ENCODE data around the gene GOLT1B.

The GOLT1B gene

DNA sequence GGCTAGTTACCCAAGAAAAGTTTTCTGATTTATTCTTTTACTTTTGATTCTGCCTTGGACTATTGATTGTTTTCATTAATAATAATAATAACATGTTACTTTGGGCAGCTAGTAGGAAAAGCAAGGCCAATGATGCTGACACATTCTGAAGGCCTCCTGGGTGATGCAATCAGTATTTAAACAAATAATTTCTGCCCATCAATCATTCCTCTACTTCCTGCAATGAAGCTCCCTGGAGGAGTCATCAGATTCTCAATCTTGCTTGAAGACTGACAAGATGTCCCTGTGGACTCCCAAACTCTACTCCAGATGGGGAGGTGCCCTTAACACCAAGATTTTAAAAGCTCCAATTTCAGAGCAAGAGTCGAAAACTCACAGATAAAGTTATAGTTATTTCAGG lies 24.5 kb downstream of the GOLT1B start, which contains the start of gene SPX:
TSS of gene SPX (plus strand) at position 244 of the 400 bp plus-strand sequence. CDS start 177 bp downstream, outside the sequence.
- no peak for DNase-seq

DNA sequence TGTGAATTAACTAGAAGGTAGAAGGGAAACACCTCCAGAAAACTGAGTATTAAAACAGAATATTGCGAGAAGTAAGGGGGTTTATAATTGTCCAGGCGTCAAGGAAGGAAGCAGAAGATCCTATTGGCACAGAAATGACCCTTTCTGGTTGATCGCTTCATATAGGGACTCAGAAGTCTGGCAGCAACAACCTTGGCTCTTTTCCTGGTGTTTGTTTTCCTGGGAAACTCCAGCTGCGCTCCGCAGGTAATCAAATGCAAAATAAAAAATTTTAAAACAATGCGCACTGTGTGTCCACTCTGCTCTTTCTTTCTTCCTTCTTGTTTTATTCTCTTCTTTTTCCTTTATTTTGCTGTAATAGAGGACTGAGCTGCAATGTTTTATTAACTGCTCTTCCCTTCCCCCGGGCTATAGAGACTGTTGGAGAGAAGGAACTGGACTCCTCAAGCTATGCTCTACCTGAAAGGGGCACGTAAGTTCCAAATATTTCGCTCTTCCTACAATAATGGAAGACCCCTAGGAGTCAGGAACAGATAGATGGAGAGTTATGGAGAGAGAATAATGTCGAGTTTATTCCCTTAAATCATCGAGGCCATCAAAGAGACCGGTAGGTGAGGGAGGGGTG lies 25.2 kb downstream of the GOLT1B start:
- no peak for DNase-seq

DNA sequence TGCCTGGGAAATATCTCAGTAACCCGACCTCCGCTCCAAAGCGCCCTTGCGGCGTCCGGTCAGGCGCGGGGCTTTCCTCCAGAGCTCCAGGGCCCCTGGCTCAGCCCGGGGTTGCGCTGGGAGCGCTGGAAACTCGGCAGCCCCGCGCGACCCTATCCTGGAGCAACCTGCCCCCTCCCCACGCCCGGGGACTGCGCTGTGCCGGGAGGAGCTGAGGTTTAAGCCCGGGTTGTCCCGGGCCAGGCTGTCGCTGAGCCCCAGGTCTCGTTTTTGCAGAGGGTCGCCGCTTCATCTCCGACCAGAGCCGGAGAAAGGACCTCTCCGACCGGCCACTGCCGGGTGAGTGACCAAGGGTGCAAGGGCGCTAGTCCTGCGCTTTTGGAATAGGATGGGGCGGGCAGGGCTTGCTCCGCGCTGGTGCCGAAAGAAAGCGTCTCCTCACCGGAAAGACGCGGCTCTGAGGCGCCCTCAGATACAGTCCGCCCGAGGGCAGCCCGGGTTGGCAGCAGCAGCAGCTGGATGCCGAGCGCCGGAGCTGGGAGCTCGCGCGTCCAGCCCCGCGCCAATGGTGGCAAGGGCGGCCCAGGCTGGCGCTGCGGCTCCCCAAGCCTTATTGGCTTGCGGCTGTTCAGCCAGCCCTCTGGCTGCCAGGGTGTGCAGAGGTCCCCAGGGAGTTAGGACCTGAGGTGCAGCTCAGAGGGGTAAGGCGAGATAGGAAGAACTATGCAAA lies 26.0 kb downstream of the GOLT1B start:
- DNase-seq, result no peak

GRCh38 chr12:21528953-21529352 lies 27.4 kb downstream of the GOLT1B start:
- no peak for DNase-seq

GRCh38 chr12:21529456-21529855 lies 27.9 kb downstream of the GOLT1B start:
- no peak for DNase-seq

GRCh38 chr12:21538061-21538653 lies 36.6 kb downstream of the GOLT1B start:
- DNase-seq, result no peak

- no peak for DNase-seq
Measured at GRCh38 chr12:21539797-21540196, 38.2 kb downstream of the GOLT1B start.

GRCh38 chr12:21541773-21542172 lies 40.2 kb downstream of the GOLT1B start:
- DNase-seq, result no peak

GRCh38 chr12:21542403-21542802 lies 40.8 kb downstream of the GOLT1B start:
- DNase-seq, result no peak

DNA sequence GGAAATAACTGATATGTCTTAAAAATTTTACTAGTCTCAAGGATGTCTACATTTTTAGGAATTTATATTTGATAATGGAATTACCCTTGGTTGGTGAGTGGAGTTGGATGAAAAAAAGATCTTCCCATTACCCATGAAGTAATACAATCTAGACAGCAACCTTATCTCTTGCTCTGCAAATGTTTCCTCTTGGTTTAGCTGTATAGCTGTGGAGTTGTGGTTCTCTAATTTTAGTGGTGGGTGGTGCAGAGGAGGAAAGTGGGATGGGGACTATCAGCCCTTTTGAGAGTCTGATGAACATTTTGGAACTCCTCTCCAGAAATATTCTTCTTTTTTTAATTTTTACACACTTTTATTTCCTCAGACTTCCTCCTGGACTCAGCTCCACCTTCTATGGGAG lies 41.6 kb downstream of the GOLT1B start:
- DNase-seq, result no peak

DNA sequence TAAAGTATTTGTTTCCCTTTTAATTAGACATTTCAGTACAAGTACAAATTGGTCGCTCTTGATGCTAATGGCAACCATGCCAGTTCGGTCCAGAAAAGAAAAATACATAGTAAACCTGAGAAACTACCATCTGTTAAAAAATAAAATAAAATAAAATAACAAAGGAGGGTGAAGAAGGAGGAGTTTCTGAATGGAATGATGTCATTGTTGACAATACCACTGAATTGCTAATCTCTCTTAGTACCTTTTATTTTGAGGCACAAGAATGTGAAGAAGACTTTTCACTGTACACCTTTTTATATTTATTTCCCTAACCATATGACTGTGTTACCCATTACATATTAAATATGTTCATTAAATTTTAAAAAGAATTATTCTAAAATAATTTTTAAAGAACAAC lies 44.0 kb downstream of the GOLT1B start:
- DNase-seq, result no peak

DNA sequence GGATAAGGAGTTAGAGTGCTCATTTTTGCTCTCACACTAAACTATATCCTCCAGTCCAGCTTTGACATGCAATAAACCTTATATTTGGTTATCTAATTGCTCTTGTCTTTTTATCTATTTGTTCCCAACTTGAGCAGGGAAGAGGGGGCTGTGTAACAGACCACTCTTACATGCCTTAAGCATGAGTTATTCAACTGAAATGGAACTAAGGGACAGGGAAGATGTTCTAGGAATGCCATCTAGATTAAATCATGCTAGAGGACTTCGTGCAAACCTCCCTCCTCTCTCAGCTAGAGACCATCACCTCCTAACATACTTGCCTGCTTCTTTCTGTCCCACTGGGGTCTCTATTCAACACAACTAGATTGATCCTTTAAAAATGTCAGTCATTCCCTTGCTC lies 45.1 kb downstream of the GOLT1B start:
- DNase-seq, result no peak

DNA sequence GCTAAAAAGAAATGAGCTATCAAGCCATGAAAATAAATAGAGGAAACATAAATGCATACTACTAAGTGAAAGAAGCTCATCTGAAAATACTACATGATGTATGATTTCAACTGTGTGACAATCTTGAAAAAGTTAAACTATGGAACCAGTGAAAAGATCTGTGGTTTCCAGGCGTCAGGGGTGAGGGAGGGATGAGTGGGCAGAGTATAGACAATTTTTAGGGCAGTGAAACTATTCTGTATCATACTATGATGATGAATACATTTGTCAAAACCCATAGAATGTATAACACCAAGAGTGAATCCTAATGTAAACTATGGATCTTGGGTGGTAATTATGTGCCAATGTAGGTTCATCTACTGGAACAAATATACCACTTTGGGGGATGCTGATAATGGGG lies 45.8 kb downstream of the GOLT1B start:
- DNase-seq, result no peak

- DNase-seq, result no peak
Measured at GRCh38 chr12:21551841-21552465, 50.4 kb downstream of the GOLT1B start.

DNA sequence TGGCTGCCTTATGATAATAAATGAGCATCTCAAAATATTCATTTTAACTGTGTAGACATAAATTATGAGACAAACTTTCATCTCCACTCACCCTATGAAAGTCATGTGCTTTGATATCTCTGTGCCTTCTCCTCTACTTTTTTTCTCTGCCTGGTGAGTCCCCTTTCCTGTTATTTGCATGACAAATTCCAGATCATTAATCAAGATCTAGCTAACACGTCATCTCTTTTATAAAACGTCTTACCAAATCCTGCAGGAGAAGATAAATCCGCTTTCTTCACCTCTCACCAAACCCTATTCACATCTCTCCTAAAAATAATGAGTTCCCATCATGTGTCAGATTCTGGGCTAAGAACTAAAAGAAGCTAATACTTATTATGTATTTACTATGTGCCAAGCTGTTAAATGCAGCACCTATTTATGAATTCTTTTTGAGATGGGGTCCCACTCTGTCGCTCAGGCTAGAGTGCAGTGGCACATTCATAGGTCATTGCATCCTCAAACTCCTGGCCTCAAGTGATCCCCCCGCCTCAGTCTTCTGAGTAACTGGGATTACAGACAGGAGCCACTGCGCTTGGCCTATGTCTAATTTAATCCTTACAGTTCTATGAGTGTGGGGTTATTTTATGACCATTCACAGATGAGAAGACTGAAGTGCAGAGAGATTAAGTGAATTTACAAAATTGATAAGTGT lies 51.2 kb downstream of the GOLT1B start:
- no peak for DNase-seq

DNA sequence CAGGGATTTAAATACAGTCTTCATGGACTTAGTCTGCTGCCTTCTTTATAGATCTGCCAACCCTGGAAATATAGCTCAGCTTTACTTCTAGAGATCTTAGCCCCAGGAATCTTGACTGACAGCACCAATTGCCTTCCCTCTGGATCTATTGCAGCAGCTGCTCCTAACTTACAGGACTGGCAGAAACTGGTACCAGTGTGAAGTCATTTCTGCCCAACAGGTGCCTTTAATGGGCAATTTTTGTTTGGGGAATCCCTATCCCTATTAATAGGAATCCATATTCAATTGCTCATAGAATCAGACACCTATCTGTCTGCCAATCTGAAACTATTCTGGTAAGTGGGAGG lies 51.7 kb downstream of the GOLT1B start:
- DNase-seq, result no peak

GRCh38 chr12:21558100-21558679 lies 56.6 kb downstream of the GOLT1B start:
- no peak for DNase-seq

DNA sequence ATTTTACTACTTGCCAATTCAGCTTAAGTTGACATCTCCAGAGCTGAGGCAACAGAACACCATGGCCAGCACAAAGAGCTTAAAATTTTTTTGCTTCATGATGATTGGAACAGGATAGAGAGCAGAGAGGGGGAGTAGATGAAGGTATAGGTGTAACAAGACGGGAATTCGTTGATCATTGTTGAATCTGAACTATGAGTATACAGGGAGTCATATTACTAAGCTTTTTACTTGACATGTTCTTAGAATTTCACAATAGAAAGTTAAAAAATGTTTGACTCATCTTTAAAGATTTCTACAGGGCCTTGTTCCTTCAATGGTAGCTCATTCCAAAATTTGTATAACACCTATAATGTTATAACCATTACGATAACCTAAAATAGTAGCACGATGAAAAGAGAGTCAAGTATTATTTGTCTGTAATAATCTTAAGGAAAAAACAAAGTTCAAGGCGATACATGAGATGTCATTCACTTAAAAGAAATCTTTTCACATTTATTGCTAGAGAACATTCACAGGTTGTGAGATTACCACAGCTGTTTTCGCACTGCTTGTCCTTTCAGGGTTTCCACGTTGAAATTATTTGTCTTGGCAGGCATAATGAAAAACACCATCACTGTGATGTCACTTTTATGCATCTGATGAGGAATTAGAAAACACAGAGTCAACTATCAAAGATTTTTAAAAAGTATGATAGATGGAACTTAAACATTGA lies 58.4 kb downstream of the GOLT1B start:
- no peak for DNase-seq

- DNase-seq, result no peak
Measured at GRCh38 chr12:21561158-21561557, 59.6 kb downstream of the GOLT1B start.

DNA sequence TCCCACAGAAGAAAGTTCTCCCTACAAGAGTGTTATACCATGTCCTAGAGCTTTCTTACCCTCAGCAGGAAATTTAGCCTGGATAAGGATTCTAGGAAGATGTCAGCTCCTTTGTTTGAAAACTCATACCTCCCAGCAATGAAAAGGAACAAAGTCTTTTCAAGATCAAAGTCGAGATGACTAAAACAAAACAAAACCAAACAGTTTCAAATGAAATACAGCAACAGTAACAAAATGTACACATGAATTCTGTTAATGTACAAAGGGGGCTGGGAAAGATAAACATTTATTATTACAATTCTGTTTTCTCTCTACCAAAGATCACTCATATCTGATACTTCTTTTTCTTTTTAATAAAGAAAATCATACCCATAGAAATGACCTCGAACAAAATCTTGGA lies 61.3 kb downstream of the GOLT1B start:
- DNase-seq, result no peak

DNA sequence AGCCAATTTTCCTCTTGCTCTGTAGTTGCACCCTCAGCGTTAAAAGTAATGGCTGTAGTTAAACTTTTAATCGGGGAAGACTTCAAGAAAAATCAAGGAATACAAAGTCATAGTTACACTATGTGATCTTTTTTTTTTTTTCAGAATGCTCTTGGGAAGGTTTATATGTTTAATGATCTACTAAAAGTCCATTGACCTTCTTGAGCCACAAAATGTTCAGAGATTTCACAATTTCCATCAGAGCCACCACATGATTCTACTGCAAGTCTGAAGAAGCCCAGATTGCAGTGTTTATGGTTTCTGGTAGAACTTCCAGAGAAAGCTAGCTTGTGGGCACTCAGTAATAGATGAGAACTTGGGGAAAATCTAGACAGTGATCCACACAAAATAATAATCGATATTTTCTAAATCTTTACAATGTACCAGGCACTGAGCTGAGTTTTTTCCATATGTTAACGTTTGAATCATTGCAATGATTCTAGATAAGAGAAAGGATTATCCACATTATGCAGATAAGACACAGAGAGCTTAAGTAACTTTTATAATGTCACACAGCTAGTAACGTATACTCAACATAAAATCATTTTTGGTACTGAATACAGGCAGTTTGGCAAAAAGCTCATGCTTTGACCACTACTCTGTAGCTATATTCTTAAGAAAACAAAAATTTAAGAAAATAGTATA lies 64.8 kb downstream of the GOLT1B start:
- no peak for DNase-seq
